Fibroblast of the aortic adventitia (primary cell): Measurements from ENCODE around the gene TPO. TPM values are rescaled to one million over a fixed set of nuclear protein-coding genes. Genes with fewer than 3 reads are reported as not detected.

ENCODE experiments used
- DNase-seq: peaks from one replicate; pipeline ENCODE4 v3.0.0-alpha.2; 2010; ENCODE audit warnings: low read depth
- H3K4me3 ChIP-seq: 2 replicates; pipeline ENCODE4 v1.5.1; 2011; ENCODE audit warnings: low read depth, mild to moderate bottlenecking, control low read depth, low read length, moderate library complexity
- total RNA-seq: library from RNA; depleted of rRNA; stranded (reverse); fragments of >200 nt; gene quantifications from 2 replicates; pipeline ENCODE4 v1.2.3, GENCODE V29; 2012; ENCODE audit warnings: low replicate concordance
- TF ChIP-seq, protein P1 (sequence below): IDR thresholded peaks from 2 replicates; pipeline ENCODE4 v1.5.1; 2011; ENCODE audit warnings: mild to moderate bottlenecking, low read length, control low read depth, inconsistent platforms; ENCODE audit not compliant: insufficient read depth

TPO gene
- total RNA-seq, 1 donor = not detected

GRCh38 chr2:1585635-1586034 lies 172.4 kb downstream of the TPO start:
- no peak for DNase-seq
- H3K4me3 ChIP-seq = no peak overlapping the region
- TF ChIP-seq, protein P1, sequence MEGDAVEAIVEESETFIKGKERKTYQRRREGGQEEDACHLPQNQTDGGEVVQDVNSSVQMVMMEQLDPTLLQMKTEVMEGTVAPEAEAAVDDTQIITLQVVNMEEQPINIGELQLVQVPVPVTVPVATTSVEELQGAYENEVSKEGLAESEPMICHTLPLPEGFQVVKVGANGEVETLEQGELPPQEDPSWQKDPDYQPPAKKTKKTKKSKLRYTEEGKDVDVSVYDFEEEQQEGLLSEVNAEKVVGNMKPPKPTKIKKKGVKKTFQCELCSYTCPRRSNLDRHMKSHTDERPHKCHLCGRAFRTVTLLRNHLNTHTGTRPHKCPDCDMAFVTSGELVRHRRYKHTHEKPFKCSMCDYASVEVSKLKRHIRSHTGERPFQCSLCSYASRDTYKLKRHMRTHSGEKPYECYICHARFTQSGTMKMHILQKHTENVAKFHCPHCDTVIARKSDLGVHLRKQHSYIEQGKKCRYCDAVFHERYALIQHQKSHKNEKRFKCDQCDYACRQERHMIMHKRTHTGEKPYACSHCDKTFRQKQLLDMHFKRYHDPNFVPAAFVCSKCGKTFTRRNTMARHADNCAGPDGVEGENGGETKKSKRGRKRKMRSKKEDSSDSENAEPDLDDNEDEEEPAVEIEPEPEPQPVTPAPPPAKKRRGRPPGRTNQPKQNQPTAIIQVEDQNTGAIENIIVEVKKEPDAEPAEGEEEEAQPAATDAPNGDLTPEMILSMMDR = no peak

DNA sequence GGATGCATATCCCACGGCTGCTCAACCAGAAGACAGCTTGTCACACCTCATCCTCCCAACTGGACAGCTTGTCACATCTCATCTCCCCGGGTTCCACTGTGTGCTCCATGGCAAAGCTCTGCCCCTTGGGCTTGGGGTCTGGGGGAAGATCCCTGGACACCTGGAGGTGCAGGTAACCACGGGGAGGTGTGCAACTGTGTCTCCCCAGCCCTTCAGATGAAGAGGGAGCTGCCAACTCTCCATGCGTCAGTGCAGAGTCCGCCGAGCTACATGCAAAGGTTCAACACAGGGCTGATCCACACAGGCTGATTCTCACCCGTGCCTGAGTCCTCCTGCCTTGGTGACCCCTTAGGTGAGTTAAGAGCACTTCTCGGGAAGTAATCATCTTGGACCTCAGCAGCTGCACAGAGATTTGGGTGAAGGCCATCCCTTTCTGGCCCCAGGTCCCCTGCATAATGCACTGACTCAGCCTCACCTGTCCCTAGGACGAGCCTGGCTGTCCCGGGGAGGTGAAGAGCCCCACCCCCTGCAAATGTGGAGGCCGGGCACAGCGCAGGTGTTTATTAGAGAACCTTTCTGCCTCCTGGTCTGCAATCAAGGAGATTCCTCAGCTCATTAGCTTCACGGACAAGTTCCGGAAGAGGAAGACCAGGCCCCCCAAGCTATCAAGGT lies 173.1 kb downstream of the TPO start:
- H3K4me3 ChIP-seq = no peak overlapping the region
- no peak for DNase-seq
- TF ChIP-seq, protein P1 = no peak

- TF ChIP-seq, protein P1 = no peak
- DNase-seq = no peak
- H3K4me3 ChIP-seq = no peak overlapping the region
Observed at GRCh38 chr2:1586923-1587840, 173.9 kb downstream of the TPO start.

- TF ChIP-seq, protein P1 = no peak
- no peak overlapping the region for H3K4me3 ChIP-seq
- DNase-seq = no peak
Observed at GRCh38 chr2:1588051-1588977, 175.1 kb downstream of the TPO start.

DNA sequence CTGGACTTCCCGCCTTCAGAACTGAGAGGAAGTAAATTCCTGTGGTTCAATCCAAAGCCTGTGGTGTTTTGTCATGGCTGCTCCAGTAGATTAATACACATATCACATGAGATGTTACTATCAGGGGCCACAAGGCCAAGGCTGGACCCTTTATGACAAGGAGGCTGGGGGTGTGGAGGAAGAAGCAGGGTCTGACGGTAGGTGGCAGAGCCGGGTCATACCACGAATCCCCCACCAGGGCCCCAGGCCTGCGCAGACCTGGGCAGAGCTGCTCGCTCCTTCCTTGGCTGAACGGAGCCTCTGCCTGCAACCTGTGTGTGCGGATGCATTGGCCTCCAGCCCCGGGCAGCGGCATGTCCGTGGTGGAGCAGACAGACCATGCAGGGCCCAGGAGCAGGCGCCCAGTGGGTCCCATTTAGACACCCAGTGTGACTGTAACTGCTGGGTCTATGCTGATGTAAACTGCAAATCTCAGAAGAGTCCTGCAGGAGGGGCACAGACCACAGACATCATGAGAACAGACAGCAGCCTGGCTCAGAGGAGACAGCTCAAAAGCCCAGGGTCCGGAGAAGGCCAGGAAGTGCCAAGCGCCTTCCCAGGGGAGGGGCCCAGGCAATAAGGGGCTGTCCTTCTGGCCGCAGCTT lies 175.8 kb downstream of the TPO start:
- DNase-seq = no peak
- no peak overlapping the region for H3K4me3 ChIP-seq
- TF ChIP-seq, protein P1 = no peak
